ENCODE data around the gene KRT4. TPM values are rescaled to one million over a fixed set of nuclear protein-coding genes. Genes with fewer than 3 reads are reported as not detected.
A peak's percentile ranks its signal among the peaks of the same experiment; 100 is the strongest.

KRT4 gene
- 1.00 to 1.4 TPM (median 1.3 TPM) in 3 replicates for total RNA-seq

GRCh38 chr12:52813885-52814709, at the start of gene KRT4:
Gene KRT4, minus strand, starts transcription at chr12:52814116. Its CDS starts 58 bp downstream, at chr12:52814058.
- H3K36me3 Mint-ChIP-seq = no peaks in the 10 kb centered on the region
- no peaks in the 10 kb centered on the region for H3K9me3 Mint-ChIP-seq
- peak within 1 kb of the TSS; percentile 64 for H3K27ac Mint-ChIP-seq
- H3K4me3 Mint-ChIP-seq = no peak within 1 kb of the TSS
- peaks cover 31% of the 10 kb centered on the region for H3K4me1 Mint-ChIP-seq
- H3K27me3 Mint-ChIP-seq (ENCODE audit: low read depth) = peaks cover 8% of the 10 kb centered on the region
- TF ChIP-seq CTCF (IDR thresholded peaks at IDR 0.05; ENCODE audit: unreplicated experiment) = no peak
- no peak for DNase-seq (ENCODE audit: low spot score in 2 of 2, unreplicated experiment in 2 of 2)

- peaks cover 8% of the 10 kb centered on the region for H3K4me1 Mint-ChIP-seq
Measured at GRCh38 chr12:52862023-52862422, 48.1 kb upstream of the KRT4 start.

GRCh38 chr12:52861511-52861910, 47.6 kb upstream of the KRT4 start:
- no peaks in the 10 kb centered on the region for H3K36me3 Mint-ChIP-seq
- H3K4me1 Mint-ChIP-seq = peaks cover 8% of the 10 kb centered on the region
- DNase-seq (ENCODE audit: low spot score in 2 of 2, unreplicated experiment in 2 of 2) = no peak
- H3K9me3 Mint-ChIP-seq = no peaks in the 10 kb centered on the region
- no peak for TF ChIP-seq CTCF (IDR thresholded peaks at IDR 0.05; ENCODE audit: unreplicated experiment)
- no peaks in the 10 kb centered on the region for H3K27me3 Mint-ChIP-seq (ENCODE audit: low read depth)
- no peak overlapping the region for H3K4me3 Mint-ChIP-seq
- H3K27ac Mint-ChIP-seq = no peak overlapping the region

More at GRCh38 chr12:52862023-52862422, 48.1 kb upstream of the KRT4 start:
- no peaks in the 10 kb centered on the region for H3K27me3 Mint-ChIP-seq (ENCODE audit: low read depth)
- H3K27ac Mint-ChIP-seq = no peak overlapping the region
- no peak for DNase-seq (ENCODE audit: low spot score in 2 of 2, unreplicated experiment in 2 of 2)
- H3K9me3 Mint-ChIP-seq = no peaks in the 10 kb centered on the region
- H3K36me3 Mint-ChIP-seq = no peaks in the 10 kb centered on the region
- H3K4me3 Mint-ChIP-seq = no peak overlapping the region
- no peak for TF ChIP-seq CTCF (IDR thresholded peaks at IDR 0.05; ENCODE audit: unreplicated experiment)

- Mint-ChIP-seq H3K4me1 (peaks cover 8% of the 10 kb centered on the region), H3K4me3 (no peak overlapping the region), H3K27ac (peak overlapping the region; percentile 68), H3K9me3 (peaks cover 5% of the 10 kb centered on the region), H3K36me3 (no peaks in the 10 kb centered on the region), H3K27me3 (ENCODE audit: low read depth) (peaks cover 5% of the 10 kb centered on the region)
- no peak for TF ChIP-seq CTCF (IDR thresholded peaks at IDR 0.05; ENCODE audit: unreplicated experiment)
- no peak for DNase-seq (ENCODE audit: low spot score in 2 of 2, unreplicated experiment in 2 of 2)
Measured at GRCh38 chr12:52860102-52860823, 46.3 kb upstream of the KRT4 start.

- H3K4me3 Mint-ChIP-seq = no peak overlapping the region
- H3K36me3 Mint-ChIP-seq = no peaks in the 10 kb centered on the region
- H3K27me3 Mint-ChIP-seq (ENCODE audit: low read depth) = peaks cover 28% of the 10 kb centered on the region
- peaks cover 6% of the 10 kb centered on the region for H3K9me3 Mint-ChIP-seq
- TF ChIP-seq CTCF (IDR thresholded peaks at IDR 0.05; ENCODE audit: unreplicated experiment) = no peak
- H3K4me1 Mint-ChIP-seq = peaks cover 5% of the 10 kb centered on the region
- H3K27ac Mint-ChIP-seq = no peak overlapping the region
- DNase-seq (ENCODE audit: low spot score in 2 of 2, unreplicated experiment in 2 of 2) = no peak
Measured at GRCh38 chr12:52857500-52857899, 43.6 kb upstream of the KRT4 start.

All from mesothelial cell of epicardium (in vitro differentiated cells).